ENCODE measurements around the gene PTGDR2.

PTGDR2 gene

DNA sequence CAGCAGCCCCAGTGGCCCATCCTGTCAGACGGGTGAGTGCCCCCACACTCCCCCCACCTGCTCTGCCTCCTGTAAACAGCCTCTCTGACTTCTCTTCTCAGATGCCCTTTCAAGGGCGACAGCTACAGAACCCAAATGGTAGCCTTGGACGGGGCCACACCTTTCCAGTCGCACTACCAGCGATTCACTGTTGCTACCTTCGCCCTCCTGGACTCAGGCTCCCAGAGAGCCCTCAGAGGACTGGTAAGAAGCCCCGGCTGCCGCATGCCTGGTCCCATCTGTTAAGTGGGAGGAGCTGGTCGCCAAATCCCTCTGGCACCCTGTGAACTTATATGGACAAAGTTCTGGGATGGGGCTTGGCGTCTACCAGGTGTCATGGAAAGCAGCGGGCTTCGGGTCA lies 17.8 kb upstream of the PTGDR2 start:
- DNase-seq: no peak

DNA sequence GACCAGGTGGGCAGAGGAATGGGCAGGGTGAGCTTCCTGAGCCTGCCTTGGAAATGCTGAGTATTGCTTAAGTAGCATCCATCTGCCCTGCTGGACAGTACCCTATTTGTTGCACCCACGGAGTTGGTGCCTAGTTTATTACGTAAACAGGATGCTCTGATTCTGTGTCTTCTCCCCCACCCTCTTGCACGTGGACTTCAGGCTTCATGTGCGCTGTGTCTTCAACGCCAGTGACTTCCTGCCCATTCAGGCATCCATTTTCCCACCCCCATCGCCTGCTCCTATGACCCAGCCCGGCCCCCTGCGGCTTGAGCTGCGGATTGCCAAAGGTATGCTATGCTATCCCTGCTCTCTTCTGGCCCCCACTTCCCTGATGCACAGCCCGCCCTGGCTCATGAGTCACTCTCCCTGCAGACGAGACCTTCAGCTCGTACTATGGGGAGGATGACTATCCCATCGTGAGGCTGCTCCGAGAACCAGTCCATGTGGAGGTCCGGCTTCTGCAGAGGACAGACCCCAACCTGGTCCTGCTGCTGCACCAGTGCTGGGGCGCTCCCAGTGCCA lies 17.3 kb upstream of the PTGDR2 start:
- no peak for DNase-seq

DNA sequence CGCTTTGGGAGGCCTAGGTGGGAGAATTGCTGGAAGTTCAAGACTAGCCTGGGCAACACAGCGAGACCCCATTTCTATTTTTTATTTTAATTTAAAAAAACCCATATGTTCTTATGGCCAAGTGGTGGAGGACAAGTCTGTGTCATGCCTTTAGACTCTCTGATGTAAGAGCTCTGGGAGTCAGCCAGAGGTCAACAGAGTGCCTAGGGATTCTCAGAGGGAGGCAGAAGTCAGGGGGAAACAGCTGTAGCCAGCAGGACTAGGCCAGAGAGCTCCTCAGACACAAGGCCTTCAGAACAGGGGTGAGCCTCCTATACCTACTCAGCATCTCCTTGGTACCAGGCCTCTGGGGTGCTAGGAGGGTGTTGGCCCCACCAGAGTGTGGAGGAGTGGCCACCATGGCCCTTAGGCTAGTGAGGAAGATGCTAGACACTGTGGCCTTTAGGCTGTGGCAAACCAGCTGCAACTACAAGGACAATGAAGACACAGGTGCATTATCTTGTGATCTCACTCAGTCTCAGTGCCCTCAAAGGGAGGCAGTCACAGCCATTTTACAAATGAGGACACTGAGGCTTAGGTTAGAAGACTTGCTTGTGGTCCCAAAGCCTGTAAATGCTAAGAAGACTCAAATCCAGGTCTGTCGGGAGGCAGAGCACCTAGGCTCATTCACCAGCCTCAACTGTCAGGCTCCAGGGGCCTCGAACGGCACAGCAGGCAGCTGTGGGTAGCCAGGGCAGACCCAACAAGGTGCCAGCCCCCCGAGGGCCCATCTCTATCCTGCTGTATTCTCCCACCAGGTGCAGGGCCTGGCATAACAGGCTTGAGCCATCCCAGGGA lies 16.6 kb upstream of the PTGDR2 start:
- DNase-seq: no peak

DNA sequence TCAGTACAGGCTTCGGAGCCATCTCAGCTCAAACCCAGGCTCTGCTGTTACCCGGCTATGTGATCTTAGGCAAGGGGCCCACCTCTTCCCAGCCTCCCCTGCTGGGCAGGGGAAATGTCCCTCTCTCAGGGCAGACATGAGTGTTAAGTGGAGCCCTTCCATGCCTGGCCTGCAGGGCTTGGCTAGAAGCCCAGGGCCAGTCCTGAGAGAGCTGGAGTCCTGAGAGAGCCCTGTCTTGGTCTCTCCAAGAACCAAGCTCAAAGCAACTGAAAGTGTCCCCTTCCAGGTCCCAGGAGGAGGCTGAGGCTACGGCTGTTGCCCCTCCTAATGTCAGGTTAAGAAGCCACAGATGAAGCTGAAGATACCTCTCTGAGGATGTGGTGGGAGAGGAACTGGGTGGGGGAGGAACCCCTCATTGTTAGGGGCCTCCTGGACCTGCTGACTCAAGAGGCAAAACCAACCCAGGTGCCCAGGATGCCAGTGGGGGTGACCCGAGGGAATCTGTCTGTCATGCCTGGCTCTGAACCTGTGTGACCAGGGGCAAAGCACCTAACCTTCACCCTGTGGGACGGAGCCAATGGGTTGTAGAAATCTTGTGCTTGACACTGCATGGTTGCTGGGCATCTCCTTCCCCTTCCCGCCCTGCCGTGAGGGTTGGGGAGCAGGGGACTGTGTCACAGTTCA lies 15.8 kb upstream of the PTGDR2 start:
- peak; percentile 69 for DNase-seq

DNA sequence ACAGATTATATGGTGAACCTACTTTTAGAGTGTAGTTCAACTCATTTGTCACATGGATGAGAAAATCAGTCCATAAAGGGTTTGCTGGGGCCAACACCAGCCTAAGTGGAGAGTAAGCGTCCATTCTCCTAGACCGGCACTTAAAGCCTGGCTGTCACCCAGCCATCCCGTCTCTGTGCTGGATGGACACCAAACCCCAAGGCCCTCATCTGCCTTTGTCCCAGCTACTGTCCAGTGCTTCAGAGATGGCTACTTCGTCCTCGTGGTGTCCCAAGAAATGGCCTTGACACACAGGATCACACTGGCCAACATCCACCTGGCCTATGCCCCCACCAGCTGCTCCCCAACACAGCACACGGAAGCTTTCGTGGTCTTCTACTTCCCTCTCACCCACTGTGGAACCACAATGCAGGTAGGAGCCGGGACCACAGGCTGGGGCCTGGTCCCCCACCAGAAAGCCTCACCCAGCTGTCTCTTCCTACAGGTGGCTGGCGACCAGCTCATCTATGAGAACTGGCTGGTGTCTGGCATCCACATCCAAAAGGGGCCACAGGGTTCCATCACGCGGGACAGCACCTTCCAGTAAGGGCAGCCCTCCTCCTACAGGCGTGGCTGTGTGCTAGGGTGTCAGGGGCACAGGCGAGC lies 15.1 kb upstream of the PTGDR2 start:
- no peak for DNase-seq

DNA sequence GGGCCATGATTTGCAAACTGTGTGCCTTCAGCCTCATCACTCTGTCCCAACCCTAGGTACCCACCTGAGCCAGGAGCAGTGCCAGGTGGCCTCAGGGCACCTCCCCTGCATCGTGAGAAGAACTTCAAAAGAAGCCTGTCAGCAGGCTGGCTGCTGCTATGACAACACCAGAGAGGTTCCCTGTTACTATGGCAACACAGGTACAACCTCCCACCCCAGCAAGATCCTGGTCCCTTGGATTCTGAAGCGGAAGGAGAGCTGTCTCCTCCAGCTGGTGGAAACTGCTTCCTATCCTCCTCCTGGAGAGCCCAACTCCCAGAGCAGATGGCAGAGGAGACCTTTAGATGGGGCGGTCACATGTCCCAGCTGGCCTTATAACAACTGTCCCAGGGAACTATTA lies 14.5 kb upstream of the PTGDR2 start:
- peak; percentile 85 for DNase-seq

DNA sequence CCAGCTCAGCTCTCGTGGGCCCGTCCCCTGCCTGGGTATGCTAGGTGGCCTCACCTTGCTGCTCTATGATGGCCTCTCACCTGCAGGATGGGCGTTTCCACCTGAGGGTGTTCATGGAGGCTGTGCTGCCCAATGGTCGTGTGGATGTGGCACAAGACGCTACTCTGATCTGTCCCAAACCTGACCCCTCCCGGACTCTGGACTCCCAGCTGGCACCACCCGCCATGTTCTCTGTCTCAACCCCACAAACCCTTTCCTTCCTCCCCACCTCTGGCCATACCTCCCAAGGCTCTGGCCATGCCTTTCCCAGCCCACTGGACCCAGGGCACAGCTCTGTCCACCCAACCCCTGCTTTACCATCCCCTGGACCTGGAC lies 13.7 kb upstream of the PTGDR2 start:
- DNase-seq: no peak

DNA sequence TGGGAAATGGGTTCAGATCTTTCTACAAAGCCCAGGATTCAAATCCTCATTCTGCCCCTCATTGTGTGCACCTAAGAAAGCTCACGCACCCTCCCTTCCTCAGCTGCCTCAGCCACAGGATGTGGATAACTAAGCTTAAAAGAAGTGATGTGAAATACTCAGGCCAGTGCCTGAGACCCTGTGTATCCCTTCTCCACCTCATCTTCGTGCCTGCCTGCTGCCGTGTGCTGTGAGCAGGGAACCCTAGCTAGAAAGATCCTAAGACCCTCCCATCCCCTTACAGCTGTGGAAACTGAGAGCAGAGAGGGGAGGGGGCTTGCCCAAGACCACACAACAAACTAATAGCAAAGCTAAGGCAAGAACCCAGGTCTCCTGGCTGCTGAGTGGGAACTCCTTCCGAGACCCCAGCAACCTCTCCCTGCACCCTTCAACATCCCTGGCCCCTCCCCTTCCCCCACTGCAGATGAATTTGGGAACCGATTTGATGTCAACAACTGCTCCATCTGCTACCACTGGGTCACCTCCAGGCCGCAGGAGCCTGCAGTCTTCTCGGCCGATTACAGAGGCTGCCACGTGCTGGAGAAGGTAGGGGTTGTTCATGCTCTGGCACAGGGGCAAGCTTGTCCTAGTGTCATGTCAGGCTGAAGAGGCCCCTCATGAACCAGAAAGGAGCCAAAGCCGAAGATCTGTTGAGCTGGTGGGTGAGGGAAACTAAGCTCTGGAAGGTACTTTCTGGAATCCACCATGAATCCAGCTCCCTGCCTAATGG lies 13.1 kb upstream of the PTGDR2 start:
- no peak for DNase-seq

DNA sequence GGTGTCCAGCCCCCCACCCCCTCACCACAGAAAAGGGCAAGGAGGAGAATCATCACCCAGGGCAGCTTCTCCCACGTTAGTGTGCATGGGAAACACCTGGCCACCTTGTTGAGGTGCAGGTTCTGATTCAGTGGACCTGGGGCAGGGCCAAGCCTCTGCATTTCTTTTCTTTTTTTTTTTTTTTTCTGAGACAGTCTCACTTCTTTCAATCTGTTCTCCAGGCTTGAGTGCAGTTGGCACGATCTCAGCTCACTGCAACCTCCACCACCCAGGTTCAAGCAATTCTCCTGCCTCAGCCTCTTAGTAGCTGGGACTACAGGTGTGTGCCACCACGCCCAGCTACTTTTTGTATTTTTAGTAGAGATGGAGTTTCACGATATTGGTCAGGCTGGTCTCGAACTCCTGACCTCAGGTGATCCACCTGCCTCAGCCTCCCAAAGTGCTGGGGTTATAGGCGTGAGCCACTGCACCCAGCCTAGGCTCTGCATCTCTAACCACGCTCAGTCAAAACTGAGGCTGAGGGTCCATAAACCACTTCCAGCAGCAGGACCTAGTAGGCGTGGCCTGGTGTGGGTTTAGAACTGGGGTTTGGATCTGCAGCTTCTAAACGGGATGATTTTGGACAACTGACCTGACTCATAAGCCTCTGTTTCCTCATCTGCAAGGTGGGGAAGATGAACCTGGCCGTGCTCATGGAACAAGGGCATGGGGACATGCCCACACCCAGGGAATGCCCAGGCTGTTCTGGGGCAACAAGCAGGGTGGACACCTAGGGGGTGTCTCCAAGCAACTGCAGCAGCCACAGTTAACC lies 12.3 kb upstream of the PTGDR2 start:
- peak; percentile 53 for DNase-seq

DNA sequence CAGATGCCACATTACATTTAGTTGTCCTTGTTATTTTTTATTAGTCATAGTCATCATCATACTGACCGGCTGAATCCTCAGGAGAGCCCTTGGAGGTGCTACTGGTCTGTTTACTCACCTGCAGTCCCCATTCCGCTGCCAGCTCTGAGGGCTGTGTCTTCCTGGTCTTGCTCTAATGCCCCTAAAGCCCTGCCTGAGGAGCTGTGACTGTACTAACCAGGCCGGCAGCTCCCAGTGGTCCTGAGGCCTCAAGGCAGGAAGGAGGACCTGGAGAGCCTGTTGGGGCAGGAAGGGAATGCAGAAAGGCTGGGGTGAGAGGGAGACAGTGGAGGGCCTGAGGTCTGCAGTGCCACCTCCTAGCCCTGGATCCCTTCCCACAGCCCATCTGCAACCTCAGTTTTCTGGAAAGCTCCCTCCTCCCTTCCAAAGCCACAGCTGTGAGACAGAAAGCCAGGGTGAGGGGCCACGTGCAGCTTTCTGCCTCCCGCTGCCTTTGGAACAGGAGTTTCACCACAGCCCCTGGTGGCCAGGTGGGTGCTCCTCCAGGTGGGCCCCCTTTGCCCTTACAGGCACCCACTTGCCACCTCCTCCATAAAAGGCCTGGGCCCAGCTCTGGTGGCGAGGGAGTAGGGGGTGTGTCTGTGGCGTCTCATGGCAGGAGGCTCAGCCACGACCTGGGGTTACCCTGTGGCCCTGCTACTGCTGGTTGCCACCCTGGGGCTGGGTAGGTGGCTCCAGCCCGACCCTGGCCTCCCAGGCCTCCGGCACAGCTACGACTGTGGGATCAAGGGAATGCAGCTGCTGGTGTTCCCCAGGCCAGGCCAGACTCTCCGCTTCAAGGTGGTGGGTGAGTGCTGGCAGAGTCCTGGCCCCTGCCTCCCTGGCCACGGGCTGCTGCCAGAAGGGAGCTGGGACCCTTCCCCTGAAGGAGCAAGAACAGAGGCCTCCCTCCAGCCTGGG lies 11.4 kb upstream of the PTGDR2 start, which contains the start of gene ZP1:
Gene ZP1 (plus strand): TSS at position 632 of the 960 bp plus-strand sequence. CDS start 20 bp downstream, at position 652.
- peak; percentile 93 for DNase-seq

DNA sequence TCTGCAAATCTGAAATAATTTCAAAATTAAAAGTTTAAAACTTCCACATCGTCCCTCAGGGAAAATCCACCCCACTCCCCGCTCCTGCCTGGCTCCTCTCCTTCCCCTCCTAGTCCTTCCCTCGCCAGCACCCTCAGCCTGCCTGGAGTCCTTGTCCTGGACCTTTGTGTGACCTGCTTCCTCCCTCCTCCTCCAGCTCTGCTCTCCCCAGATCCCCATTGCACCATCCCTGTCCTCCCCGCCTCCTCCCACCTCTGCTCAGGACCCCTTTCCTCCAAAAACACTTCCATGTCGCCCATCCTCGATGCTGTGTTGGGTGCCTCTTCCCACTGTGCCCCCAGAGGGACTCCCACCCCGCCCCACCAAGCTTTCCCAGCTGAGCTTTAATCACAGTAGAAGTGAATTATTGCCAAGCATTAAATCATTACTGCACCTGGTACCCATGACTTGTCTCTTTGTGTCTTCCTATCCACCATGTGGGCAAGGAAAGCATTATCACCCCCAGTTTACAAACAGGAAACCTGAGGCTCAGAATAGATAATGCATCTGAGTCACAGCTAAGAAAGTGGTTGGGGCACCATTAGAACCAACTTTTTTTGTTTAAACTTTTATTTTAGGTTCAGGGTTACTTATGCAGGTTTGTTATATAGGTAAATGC lies 9.2 kb upstream of the PTGDR2 start:
- DNase-seq: no peak

DNA sequence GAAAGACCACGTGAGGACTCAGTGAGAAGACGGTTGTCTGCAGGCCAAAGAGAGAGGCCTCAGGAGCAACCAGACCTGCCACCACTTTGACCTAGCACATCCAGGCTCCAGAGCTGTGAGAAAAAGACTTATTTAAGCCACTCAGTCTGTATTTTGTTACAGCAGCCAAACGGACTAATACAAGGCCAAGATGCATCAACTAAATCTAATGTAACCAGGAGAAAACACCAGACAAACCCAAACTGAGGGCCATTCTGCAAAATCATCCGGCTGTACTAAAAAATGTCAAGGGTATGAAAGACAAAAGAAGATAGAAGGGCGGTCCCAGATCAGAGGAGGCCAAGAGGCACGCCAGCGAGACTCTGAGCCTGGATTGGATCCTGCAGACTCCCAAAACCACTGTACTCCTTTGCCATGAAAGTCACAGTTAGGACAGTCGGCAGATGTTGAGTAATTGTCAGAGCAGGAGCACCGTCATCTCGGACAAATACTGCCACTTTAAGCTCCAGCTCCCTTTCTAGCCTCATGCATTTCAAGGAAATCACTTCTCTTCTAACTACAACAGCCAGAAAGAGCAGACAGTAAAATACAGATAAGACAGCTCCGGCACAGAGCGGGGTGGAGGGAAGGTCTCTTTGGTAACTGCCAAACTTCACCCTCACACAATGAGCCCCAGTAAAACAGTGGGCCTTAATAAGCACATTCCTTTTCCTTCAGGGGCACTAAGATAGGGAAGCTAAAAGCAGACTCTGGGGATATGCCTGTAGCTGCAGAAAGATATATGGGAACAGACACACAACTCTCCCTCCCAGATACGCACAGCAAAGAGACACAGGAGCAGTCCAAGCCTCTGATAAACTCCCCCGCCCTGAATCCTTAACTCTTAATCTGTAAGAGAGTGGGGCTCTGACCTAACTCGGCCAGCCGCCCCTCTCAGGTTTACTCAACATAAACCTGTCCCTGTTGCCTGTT lies 8.1 kb upstream of the PTGDR2 start:
- DNase-seq: no peak

DNA sequence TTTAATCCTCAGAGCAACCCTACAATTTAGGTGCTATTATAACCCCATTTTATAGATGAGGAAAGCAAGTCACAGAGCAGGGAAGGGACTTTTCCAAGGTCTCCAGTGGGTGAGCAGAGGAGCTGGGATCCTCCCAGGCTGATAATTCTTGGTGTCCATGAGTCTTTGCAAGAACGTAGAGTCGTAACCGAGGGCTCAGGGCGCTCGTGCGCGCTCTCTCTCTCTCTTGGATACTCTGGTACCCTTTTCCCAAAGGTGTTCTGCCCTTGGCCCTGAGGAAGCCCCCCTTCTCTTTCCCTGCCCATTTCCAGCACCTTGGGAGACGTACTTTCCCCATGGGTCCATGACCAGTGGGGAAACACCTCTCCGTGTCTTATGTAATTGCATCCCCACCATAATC lies 6.4 kb upstream of the PTGDR2 start:
- DNase-seq: no peak

DNA sequence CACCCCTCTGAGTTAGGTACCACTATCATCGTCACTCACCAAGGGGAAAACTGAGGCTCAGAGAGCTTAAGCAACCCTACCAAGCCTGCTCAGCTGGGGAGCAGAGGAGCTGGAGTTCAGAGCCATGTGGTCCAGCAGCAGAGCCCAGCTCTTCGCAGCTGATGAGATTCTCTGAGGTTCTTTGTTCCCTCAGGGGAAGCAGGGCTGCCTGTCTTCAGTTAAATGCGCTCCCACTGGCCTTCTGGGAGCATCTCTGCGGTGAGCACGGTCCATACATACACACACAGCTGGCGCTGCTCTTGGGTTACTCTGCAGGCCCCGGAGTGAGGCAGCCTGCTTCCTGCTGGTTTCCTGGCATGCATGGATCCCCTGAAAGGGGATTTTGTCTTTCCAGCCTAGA lies 5.2 kb upstream of the PTGDR2 start:
- DNase-seq: no peak

DNA sequence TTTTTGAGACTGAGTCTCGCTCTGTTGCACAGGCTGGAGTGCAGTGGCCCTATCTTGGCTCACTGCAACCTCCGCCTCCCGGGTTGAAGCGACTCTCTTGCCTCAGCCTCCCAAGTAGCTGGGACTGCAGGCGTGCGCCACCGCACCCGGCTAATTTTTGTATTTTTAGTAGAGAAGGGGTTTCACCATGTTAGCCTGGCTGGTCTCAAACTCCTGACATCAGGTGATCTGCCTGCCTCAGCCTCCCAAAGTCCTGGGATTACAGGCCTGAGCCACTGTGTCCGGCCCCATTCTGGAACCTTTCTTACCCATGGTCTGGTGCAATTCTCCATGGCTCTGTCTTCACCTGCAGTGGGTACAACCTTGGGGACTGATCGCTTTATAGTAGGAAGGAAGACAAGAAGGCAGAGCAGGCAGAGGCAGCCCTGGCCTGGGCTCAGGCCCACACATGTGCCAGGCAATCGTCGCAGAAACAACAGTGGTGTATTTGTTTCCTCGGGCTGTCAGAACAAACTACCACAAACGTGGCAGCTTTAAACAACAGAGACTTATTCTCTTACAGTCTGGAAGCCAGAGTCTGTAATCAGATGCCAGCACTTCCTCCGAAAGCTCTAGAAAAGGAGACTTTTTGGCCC lies 4.0 kb upstream of the PTGDR2 start:
- no peak for DNase-seq

DNA sequence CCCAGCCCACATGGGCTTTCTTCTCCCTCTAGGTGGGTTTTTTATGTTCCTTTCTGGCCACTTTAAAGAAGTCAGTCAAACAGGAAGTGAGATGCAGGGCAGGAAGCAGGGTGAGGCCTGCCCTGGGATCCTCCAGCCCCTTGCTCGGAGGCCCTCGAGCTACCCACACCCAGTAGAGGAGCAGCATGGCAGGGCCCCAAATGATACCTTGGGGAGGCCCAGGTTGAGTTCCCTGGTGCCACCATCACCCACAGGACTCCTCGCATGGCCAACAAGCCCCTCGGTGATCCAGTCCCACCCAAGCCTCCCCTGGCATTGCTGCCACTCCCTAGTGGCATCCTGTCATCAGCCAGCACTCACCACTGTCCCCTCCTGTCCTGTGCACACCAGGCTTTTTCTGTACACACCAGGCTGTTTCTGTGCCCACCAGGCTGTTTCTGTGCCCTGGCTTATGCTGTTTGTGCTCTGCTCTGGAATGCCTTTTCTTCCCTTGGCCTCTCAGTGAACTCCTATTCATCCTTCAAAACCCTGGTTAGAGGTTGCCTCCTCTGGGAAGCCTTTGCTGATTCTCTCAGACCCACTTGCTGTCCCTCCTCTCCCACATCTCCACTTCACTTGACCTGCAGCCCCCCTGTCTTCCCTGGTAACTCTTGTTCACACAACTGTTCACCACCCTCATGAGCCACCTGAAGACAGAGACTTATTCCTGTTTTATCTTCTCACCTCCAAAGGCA lies 3.1 kb upstream of the PTGDR2 start:
- no peak for DNase-seq

DNA sequence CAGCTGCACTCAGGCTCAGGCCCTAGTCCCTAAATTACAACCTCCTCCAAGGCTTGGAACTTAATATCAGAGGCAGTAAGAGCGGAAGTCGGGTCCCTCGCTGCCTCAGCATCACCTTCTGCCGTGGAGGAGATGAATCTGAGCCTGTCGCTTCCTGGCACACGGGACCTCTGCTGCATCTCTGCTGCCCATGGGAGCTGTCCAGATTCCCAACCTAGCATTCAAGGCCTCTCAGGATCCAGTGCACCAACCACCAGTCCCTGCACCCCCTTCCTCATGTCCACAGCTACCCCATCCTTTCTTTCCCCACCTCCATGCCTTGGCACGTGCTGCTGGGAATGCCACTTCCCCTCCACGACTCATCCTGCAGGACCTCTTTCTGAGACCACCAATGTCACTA lies 2.5 kb upstream of the PTGDR2 start:
- no peak for DNase-seq
